ENCODE results near the gene GPLD1.

GPLD1 gene

DNA sequence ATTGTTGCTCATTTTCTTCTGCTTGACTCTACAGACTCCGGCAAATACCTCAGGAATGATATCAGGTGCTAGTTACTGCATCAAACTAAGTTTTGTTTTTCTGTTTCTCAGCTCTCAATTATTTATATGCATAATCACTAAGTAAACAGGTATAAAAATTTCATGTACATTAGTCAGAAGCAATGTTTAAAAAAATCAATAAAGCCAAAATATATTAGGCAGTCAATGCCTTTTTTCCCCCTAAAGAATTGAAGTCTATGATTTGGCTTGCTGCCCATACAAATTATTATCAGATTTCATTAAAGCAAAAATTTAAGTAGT is 107.2 kb downstream of the GPLD1 start:
- no peak for DNase-seq (ENCODE audit: low spot score)

- no peak for DNase-seq (ENCODE audit: low spot score)
Measured at GRCh38 chr6:24381476-24382219, 107.7 kb downstream of the GPLD1 start.

GRCh38 chr6:24378473-24379097 is 110.8 kb downstream of the GPLD1 start:
- DNase-seq (ENCODE audit: low spot score): no peak

Data from HuH-7.5 (cell line).